ENCODE data around the gene DNAH3.
A peak's percentile ranks its signal among the peaks of the same experiment; 100 is the strongest.
"Not testable (repeated sequence)": the region's sequence is repeated elsewhere in the genome, so short reads cannot be mapped to it uniquely, and the experiment has no call there.

DNAH3 gene

DNA sequence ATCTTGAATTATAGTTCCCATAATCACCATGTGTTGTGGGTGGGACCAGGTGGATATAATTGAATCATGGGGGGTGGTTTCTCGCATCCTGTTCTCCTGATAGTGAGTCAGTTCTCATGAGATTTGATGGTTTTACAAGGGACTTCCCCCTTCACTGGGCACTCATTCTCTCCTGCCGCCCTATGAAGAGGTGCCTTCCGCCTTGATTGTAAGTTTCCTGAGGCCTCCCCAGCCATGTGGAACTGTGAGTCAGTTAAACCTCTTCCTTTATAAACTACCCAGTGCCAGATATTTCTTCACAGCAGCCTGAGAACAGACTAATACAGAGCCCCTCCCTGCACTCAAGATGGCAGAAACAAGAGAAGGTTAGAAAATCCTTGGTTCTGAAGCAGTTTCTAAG lies 34.2 kb upstream of the DNAH3 start:
- H3K36me3 Mint-ChIP-seq: peaks cover 15% of the 10 kb centered on the region
- peaks cover 5% of the 10 kb centered on the region for H3K27me3 Mint-ChIP-seq
- no peaks in the 10 kb centered on the region for H3K9me3 Mint-ChIP-seq
- DNase-seq: no peak
- CTCF ChIA-PET: no interaction called here
- no peak overlapping the region for H3K4me3 Mint-ChIP-seq
- peaks cover 5% of the 10 kb centered on the region for H3K4me1 Mint-ChIP-seq
- no peak overlapping the region for H3K27ac Mint-ChIP-seq

DNA sequence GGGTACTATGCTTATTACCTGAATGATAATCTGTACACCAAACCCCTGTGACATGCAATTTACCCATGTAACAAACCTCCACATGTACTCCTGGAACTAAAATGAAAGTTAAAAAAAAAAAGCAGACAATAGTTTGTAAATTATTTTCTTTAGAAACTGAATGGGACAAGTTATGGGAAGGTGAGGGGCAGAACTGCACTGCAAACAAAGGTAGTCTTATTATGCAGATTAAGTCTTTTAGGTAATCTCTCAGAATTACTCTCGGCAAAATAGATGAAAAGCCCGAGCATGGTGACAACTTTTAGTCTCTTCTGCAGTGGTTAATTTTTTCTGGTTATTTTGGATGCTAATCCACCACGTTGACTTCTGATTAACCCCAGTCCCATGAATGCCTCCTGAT lies 33.3 kb upstream of the DNAH3 start:
- Mint-ChIP-seq H3K4me3 (no peak overlapping the region), H3K4me1 (peaks cover 5% of the 10 kb centered on the region), H3K9me3 (no peaks in the 10 kb centered on the region), H3K27me3 (peaks cover 5% of the 10 kb centered on the region), H3K36me3 (peaks cover 16% of the 10 kb centered on the region), H3K27ac (no peak overlapping the region)
- CTCF ChIA-PET: no interaction called here
- DNase-seq: no peak

DNA sequence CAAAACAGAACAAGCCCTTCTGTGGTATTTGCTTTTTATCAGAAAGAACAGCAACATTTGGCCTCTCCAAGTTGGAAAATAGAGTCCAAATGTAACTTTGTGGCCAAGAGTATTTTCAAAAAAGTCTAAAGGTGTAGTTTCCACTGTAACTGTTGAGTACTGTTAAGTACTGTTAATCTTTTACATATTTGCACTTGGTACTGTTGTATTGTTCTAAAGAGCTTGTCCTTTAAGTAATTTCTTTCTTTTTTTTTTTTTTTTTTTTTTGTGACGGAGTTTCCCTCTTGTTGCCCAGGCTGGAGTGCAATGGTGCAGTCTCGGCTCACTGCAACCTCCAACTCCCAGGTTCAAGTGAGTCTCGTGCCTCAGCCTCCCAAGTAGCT lies 29.3 kb upstream of the DNAH3 start:
- Mint-ChIP-seq H3K4me3 (no peak overlapping the region), H3K27ac (no peak overlapping the region), H3K27me3 (no peaks in the 10 kb centered on the region), H3K36me3 (peaks cover 34% of the 10 kb centered on the region), H3K9me3 (peaks cover 2% of the 10 kb centered on the region), H3K4me1 (no peaks in the 10 kb centered on the region)
- DNase-seq: no peak
- CTCF ChIA-PET: no interaction called here

DNA sequence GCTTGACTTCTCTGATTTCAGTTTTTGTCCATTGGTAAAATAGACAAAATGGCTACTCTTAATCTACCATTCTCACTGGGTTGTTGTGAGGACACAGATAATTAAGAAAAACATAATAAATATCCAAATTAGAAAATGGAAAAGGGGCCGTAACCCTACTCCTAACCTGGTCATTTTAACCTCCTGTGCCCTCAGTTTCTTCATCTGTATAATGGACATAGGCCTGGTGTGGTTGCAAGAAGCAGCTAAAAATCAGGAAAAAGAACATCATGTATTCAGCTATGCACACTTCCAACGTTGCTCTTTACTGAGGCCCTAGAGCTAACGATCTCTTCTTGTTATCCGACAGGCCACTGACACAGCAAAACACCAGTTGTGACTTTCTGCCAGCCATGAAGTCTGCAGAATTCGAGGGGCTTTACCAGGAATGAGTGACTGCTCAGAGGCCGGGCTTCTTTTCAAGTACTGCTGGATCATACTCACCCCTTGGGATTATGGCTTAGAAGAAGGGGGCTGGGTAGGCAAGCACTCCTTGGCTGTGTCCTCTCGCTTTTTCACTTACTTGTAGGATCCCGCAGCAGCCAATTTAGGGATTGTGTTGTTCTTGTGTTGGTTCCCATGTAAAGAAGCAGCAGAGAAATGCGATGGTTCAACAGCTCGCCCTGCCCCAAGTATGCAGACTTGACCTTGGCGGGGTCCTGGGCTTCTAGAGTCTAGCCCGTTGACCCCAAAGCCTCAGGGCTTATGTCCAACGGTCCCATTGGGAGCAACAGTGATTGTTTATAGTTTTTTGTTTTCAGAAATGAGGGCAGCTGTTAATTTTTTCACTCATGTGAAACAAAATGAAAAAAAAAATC lies 28.7 kb upstream of the DNAH3 start:
- H3K9me3 Mint-ChIP-seq: peaks cover 2% of the 10 kb centered on the region
- no peaks in the 10 kb centered on the region for H3K4me1 Mint-ChIP-seq
- peaks cover 36% of the 10 kb centered on the region for H3K36me3 Mint-ChIP-seq
- no peaks in the 10 kb centered on the region for H3K27me3 Mint-ChIP-seq
- DNase-seq: no peak
- H3K27ac Mint-ChIP-seq: no peak overlapping the region
- CTCF ChIA-PET: no interaction called here
- H3K4me3 Mint-ChIP-seq: no peak overlapping the region

DNA sequence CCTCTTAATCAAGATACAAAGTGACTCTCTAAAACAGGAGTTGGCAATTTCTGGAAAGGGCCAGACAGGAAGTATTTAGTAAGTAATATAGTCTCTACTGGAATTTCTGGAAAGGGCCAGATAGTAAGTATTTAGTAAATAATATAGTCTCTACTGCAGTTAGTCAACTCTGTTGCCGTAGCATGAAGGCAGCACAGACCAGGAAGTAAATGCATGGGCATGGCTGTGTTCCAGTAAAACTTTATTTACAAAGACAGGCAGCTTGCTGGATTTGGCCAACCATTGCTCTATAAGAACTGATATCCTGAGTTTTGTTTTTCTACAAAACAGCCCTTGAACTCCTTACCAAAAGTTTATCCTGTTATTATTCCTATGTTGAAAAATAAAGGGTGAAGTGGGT lies 24.8 kb upstream of the DNAH3 start:
- CTCF ChIA-PET: no interaction called here
- Mint-ChIP-seq H3K27me3 (no peaks in the 10 kb centered on the region), H3K4me3 (no peak overlapping the region), H3K9me3 (peaks cover 2% of the 10 kb centered on the region), H3K4me1 (no peaks in the 10 kb centered on the region), H3K27ac (no peak overlapping the region), H3K36me3 (peaks cover 33% of the 10 kb centered on the region)
- no peak for DNase-seq

DNA sequence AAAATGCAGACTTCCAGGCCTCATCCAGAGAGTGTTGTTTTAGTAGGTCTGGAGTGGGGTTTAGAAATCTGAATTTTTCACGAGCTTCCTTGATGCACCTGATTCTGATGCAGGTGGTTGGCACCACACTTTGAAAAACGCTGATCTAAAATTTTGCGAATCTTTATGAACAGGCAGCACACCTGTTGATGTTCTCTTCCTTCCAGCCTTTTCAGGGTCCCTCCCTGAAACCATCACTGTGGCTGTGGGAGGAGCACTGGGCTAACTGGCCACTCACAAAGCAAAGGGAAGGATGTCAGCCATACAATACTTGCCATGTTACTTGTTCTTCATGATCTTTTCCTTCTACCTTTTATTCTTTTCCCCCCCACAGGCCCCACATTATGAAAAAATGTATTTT lies 22.0 kb upstream of the DNAH3 start:
- no peak overlapping the region for H3K27ac Mint-ChIP-seq
- H3K27me3 Mint-ChIP-seq: no peaks in the 10 kb centered on the region
- H3K4me3 Mint-ChIP-seq: no peak overlapping the region
- no peaks in the 10 kb centered on the region for H3K9me3 Mint-ChIP-seq
- peaks cover 24% of the 10 kb centered on the region for H3K36me3 Mint-ChIP-seq
- no peaks in the 10 kb centered on the region for H3K4me1 Mint-ChIP-seq
- DNase-seq: no peak
- CTCF ChIA-PET: interaction anchor here (1.3 kb wide), 1 partner anchor 16 kb away, joined by 3 read pairs; no protein-coding TSS in a partner anchor

DNA sequence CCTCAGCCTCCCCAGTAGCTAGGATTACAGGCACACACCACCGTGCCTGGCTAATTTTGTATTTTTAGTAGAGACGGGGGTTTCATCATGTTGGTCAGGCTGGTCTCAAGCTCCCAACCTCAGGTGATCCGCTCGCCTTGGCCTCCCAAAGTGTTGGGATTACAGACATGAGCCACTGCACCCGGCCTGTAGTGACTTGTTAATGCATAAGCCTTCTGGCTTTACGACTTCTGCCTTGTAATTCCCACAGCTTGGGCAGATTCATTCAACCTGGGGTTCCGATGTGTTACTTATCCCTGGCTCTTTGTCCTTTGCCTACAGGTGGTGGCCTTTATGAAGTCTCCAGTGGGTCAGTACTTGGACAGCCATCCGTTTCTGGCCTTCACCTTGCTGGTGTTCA lies 19.5 kb upstream of the DNAH3 start:
- H3K27ac Mint-ChIP-seq, H3K27me3 Mint-ChIP-seq, H3K9me3 Mint-ChIP-seq, CTCF ChIA-PET, H3K4me1 Mint-ChIP-seq, H3K4me3 Mint-ChIP-seq, DNase-seq: not testable (repeated sequence)
- H3K36me3 Mint-ChIP-seq: peaks cover 14% of the 10 kb centered on the region

DNA sequence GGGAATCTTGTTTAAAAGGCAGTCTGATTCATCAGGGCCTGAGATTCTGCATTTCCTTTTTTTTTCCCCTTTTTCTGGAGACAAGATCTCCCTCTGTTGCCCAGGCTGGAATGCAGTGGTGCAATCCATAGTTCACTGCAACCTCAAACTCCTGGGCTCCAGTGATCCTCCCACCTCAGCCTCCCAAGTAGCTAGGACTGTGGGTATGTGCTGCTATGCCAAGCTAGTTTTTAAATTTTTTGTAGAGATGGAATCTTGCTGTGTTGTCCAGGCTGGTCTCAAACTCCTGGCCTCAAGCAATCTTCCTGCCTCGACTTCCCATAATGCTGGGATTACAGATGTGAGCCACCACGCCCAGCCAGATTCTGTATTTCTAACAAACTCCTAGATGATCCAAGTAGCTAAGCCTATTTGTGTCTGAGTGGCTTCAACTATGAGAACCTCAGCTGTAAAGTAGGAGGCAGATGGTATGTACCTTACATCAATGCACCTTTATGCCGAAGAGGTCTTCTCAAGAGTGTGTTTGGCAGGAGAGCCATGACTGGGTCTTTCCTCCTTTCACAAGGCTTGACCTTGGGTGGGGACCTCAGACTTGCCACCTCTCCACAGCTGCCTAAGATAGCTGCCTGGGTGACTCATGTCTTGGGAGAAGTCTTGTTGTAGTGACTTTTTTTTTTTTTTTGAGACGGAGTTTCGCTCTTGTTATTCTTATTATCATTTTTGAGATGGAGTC lies 18.8 kb upstream of the DNAH3 start:
- CTCF ChIA-PET: interaction anchor here (1.3 kb wide), 1 partner anchor 8 kb away, joined by 3 read pairs; no protein-coding TSS in a partner anchor
- Mint-ChIP-seq H3K36me3 (peaks cover 16% of the 10 kb centered on the region), H3K9me3 (no peaks in the 10 kb centered on the region), H3K27ac (no peak overlapping the region), H3K4me3 (no peak overlapping the region), H3K27me3 (no peaks in the 10 kb centered on the region), H3K4me1 (no peaks in the 10 kb centered on the region)
- no peak for DNase-seq

DNA sequence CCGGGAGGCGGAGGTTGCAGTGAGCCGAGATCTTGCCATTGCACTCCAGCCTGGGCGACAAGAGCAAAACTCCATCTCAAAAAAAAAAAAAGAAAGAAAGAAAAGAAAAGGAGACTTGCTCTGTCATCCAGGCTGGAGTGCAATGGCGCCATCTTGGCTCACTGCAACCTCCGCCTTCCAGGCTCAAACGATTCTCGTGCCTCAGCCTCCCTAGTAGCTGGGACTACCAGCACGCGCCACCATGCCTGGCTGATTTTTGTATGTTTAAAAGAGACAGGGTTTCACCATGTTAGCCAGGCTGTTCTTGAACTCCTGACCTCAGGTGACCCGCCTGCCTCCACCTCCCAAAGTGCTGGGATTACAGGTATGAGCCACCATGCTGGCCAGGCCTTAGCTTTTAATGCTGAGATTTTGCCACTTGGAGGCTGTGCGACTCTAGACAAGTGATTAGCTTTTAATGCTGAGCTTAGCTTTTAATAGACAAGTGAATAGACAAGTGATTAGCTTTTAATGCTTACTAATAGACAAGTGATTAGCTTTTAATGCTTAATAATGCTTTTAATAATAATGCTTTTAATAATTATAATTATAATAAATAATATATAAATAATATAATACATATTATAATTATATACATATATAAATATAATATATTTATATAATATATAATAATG lies 17.4 kb upstream of the DNAH3 start:
- H3K9me3 Mint-ChIP-seq: no peaks in the 10 kb centered on the region
- H3K27ac Mint-ChIP-seq: no peak overlapping the region
- no peaks in the 10 kb centered on the region for H3K27me3 Mint-ChIP-seq
- peak; percentile 44 for DNase-seq
- no peak overlapping the region for H3K4me3 Mint-ChIP-seq
- CTCF ChIA-PET: no interaction called here
- H3K4me1 Mint-ChIP-seq: no peaks in the 10 kb centered on the region
- peaks cover 19% of the 10 kb centered on the region for H3K36me3 Mint-ChIP-seq

DNA sequence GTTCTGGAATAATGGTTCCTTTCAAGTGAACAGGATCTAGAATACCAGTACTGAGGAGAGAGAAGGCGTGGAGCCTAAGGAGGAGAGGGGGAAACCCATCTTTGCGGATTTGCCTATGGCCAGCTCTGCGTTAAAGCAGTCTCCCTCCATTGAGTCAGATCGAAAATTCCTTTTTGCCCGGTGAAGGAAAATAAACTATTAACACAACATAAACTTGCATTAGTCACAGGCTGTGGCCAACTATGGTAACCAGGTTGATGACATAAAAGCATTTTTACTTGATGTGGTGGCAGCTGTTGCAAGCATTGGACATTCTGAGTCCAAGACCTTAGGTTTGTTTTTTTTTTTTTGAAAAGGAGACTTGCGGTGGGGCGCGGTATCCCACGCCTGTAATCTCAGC lies 16.7 kb upstream of the DNAH3 start:
- peaks cover 18% of the 10 kb centered on the region for H3K36me3 Mint-ChIP-seq
- CTCF ChIA-PET: no interaction called here
- no peak overlapping the region for H3K27ac Mint-ChIP-seq
- H3K4me3 Mint-ChIP-seq: no peak overlapping the region
- H3K27me3 Mint-ChIP-seq: no peaks in the 10 kb centered on the region
- DNase-seq: no peak
- H3K9me3 Mint-ChIP-seq: no peaks in the 10 kb centered on the region
- no peaks in the 10 kb centered on the region for H3K4me1 Mint-ChIP-seq

DNA sequence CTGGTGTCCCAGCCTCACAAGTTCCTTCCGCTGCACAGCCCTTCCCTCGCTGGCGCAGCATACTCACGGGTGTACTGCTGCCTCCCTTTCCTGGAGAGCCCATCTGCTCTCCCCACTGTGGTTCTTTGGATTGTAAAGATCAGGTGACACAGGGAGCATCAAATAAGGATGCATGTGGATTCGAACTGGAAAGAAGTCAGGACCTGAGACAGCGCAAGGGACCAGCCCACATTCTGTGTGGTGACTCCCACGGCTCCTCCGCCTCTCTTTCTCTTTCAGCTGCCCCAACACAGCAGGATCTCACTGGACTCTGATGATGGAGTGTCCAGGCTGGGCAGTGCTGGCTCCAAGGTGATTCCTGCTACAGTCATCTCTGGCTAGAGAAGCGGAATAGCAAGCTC lies 15.9 kb upstream of the DNAH3 start:
- Mint-ChIP-seq H3K27ac (no peak overlapping the region), H3K4me3 (no peak overlapping the region), H3K4me1 (peaks cover 2% of the 10 kb centered on the region), H3K36me3 (peaks cover 21% of the 10 kb centered on the region), H3K9me3 (no peaks in the 10 kb centered on the region), H3K27me3 (no peaks in the 10 kb centered on the region)
- CTCF ChIA-PET: interaction anchor here (1.4 kb wide), 1 partner anchor 9 kb away, joined by 5 read pairs; no protein-coding TSS in a partner anchor
- DNase-seq: no peak

DNA sequence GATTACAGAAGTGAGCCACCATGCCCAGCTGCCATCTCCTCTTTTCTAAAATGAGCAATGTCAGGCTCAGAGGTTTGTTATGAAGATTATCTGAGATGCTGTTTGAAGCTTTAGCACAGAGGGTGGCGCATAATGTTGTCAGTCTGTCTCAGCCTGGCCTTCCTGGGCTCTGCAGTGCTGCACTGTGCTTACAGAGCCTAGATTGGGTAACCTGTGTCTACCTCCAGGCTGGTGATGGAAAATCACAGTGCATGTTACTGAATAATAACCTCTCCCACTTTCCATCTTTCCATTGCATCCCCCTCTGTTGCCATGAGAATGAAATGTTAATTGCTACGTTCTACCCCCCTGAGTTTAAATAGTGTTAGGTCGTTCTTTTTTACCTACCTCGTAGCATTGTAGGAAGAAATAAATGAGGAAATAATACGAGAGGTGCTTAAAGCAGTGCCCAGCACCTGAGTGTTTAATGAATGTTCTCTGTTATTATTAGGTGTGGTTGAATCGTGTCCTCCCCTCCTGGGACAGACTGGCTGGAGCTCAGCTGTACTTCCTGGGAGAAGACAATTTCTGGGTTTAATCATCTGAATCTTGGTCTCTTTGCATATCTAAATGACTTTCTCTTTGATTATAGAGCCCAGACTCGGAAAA lies 14.0 kb upstream of the DNAH3 start:
- Mint-ChIP-seq H3K36me3 (peaks cover 23% of the 10 kb centered on the region), H3K4me1 (peaks cover 5% of the 10 kb centered on the region), H3K27ac (no peak overlapping the region), H3K4me3 (no peak overlapping the region), H3K27me3 (no peaks in the 10 kb centered on the region), H3K9me3 (no peaks in the 10 kb centered on the region)
- DNase-seq: no peak
- CTCF ChIA-PET: no interaction called here

DNA sequence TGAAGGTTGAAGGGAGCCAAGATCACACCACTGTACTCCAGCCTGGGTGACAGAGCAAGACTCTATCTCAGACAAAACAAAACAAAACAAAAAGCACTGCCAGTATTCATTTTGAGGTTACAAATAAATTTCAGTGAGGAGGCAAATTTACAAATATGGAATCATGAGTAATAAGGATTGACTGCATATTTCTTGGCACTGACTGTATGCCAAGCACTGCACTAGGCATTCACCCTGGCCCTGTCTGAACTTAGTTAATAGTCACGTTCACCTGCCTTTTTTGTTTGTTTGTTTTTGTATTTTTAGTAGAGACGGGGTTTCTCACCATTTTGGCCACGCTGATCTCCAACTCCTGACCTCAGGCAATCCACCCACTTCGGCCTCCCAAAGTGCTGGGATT lies 12.9 kb upstream of the DNAH3 start:
- no peak overlapping the region for H3K27ac Mint-ChIP-seq

DNA sequence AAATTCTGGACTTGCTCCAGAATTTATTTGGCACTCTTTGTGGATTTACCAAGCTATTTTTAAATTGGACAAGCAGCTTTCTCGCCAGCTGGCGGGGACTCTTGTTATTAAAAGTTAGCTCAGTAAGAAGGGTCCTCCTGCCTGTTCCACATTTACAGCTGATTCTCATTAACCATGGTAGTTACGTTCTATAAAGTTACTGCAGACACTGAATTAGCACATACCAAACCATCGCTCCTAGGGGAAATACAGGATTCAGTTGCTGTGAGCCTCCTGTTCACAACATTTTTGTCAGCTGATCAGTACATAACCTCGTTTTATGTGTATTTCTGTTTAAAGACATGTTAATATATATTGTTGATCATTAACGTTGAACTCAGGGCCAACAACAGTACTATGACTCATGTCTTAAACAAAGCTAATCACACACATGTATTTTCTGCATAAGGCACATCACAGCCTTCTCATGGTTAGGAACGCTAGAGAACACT lies 12.1 kb upstream of the DNAH3 start:
- peaks cover 21% of the 10 kb centered on the region for H3K4me1 Mint-ChIP-seq
- no peak overlapping the region for H3K27ac Mint-ChIP-seq
- no peak overlapping the region for H3K4me3 Mint-ChIP-seq
- no peaks in the 10 kb centered on the region for H3K9me3 Mint-ChIP-seq
- peaks cover 23% of the 10 kb centered on the region for H3K36me3 Mint-ChIP-seq
- DNase-seq: no peak
- peaks cover 3% of the 10 kb centered on the region for H3K27me3 Mint-ChIP-seq
- CTCF ChIA-PET: interaction anchor here (1.3 kb wide), 1 partner anchor 138 kb away, joined by 3 read pairs; no protein-coding TSS in a partner anchor

More for the DNA sequence above, 12.9 kb upstream of the DNAH3 start:
- Mint-ChIP-seq H3K36me3 (peaks cover 23% of the 10 kb centered on the region), H3K4me3 (no peak overlapping the region), H3K4me1 (peaks cover 14% of the 10 kb centered on the region), H3K27me3 (no peaks in the 10 kb centered on the region), H3K9me3 (no peaks in the 10 kb centered on the region)
- CTCF ChIA-PET: interaction anchor here (1.3 kb wide), 1 partner anchor 137 kb away, joined by 3 read pairs; no protein-coding TSS in a partner anchor
- no peak for DNase-seq
